ENCODE data around the gene VIPAS39.

Gene VIPAS39

DNA sequence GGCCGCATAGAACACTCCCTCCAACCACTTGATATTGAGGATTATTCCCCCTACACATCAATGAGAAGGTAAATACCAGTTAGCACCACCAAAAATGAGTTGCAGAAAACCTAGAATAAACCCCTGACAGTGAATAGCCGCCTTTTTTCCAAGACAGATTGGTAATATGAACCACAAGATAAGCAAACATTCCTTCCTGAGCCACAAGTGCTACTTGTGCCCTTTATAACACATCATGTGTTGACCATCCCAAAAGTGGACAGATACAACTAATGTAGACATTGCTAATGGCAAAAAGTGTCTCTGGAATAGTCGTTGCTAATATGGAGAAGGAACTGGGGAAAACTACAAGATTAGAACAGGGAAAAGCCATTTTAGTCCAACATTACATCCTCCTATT is 51.3 kb downstream of the VIPAS39 start:
- no peak for DNase-seq (ENCODE audit: low read depth)

DNA sequence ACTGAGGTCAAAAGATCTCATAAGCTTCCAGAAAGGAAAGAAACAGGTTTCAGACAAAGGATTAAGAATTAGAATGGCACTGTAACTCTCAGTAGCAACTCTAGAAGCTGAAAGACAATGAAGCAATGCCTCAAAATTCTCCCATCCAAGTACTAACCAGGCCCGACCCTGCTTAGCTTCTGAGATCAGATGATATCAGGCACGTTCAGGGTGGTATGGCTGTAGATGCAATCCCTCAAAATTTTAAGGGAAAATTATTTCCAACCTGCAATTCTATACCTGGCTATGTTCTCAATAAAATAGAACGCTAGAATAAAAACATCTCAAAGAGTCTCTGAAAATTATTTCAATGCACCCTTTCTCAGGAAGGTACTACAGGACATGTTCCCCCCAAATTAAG is 53.6 kb downstream of the VIPAS39 start:
- DNase-seq (ENCODE audit: low read depth) = no peak

DNA sequence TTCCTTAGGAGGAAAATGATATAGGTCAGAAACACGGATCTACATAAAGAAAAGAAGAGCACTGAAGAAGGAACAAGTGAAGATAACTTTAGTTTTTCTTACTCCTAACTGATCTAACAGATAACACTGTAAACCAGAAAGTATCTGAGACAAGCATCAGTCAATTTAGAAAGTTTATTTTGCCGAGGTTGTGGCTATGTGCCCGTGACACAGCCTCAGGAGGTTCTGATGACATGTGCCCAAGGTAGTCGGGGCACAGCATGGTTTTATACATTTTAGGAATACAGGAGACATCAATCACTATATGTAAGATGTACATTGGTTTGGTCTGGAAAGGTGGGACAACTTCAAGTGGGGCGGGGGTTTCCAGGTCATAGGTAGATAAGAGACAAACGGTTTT is 57.2 kb downstream of the VIPAS39 start:
- DNase-seq (ENCODE audit: low read depth) = no peak

DNA sequence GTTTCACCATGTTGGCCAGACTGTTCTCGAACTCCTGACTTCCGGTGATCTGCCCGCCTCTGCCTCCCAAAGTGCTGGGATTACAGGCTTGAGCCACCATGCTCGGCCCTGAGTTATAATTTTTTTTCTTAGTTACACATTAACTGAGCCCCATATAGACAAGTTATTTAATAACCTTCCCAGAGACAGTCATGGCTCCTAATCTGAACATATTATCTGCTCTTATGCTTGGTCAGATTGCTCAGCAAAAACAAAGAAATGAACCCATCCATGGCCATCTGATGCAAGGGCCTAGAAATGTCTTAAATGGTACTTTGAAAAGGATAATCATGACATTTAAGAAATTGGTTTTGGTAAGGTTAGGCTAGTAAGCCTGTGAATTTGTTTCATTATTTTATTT is 67.2 kb downstream of the VIPAS39 start:
- DNase-seq (ENCODE audit: low read depth) = no peak

DNA sequence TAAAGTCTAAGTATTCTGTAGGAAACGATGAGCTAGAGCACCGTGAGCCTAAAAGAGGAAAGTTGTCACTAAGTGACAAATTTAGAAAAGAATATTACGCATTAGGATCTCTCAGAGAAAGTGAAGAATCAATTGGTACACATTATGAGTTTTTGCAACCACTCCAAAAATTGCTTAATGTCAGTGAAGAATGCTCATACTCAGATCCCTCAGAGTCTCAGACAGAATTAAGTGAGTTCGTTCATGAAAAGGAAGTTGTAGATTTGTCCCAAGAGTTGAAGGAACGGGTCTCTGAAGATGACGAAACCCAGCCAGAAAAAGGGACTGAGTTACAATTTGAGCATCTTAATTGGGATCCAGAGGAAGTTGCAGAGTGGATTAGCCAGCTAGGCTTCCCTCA is 78.7 kb downstream of the VIPAS39 start:
- DNase-seq (ENCODE audit: low read depth) = no peak

DNA sequence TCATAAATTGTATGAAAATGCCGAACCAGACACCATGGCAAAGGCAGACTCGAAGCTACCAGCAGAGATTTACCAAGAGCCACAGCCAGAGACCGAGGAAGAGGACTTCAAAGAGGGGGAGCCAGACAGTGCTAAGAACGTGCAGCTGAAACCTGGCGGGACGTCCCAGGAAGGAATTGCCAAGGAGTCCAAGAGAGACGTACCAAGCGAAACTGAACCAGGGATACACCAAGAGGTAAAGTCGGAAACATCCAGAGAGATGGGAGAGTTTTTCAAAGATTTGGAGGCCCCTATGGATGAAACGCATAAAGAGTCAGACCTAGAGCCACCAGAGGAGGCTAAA is 79.9 kb downstream of the VIPAS39 start:
- DNase-seq (ENCODE audit: low read depth) = no peak

DNA sequence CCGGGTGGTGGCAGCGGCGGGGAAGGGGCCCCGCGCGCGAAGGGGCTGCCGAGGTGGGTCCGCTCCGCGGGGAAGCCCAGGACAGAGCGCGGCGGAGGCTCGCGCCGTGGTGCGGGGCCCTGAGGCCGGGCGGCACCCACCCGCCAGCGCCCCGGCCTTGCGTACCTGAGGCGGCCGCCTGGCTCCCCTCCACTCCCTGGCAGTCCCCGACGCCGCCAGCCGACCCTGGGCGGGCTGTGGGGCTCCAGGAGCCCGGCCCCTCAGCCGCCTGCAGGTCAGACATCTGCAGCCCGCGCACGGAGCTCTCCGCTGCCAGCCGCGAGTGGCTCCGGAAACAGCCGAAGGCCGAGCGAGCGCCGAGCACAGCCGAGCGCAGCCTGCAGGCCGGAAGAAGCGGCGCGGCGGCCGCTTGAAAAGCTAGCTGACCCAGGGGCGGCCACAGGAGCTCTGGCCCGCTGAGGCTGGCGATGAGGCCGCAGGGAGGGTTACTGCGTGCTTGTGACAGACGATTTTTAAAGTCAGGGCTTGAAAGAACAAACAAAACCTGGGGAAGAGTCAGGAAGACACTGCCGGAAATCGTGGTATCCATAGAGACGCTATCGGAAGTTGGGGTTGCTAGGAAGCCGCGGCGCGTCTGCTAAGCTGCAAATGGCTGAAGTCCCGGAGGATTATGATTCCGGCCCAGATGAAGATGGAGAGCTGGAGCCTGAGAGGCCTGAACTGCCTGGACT is 80.5 kb downstream of the VIPAS39 start, which contains the start of the genes SAMD15 and TMED8:
Gene SAMD15 (plus strand): TSS at position 609 of the 731 bp plus-strand sequence. CDS start 40 bp downstream, at position 649.
Gene TMED8 (minus strand): TSS at position 324 of the 731 bp plus-strand sequence. CDS start 41 bp downstream, at position 283.
- DNase-seq (ENCODE audit: low read depth) = peak; percentile 44

All from GM04503 (cell line).